ENCODE measurements around the gene GXYLT1. TPM values are rescaled to one million over a fixed set of nuclear protein-coding genes. Genes with fewer than 3 reads are reported as not detected.
A peak's percentile ranks its signal among the peaks of the same experiment; 100 is the strongest.

Gene GXYLT1
- polyA plus RNA-seq, 4 donors: 1.8 to 12.7 (median 2.6) TPM

GRCh38 chr12:42182394-42182793 is 37.7 kb upstream of the GXYLT1 start:
- Histone ChIP-seq H3K27me3 (ENCODE audit: control insufficient read depth in 3 of 3, insufficient read depth in 3 of 3, low read length in 3 of 3) (no peaks in the 10 kb centered on the region), H3K36me3 (ENCODE audit: control insufficient read depth in 3 of 3, insufficient read depth in 2 of 3, low read depth in 1 of 3, low read length in 3 of 3) (peaks cover 0 to 18% (median under 1%) of the 10 kb centered on the region in 3 donors), H3K4me3 (ENCODE audit: low read depth in 1 of 3, low read length in 3 of 3) (no peak overlapping the region), H3K9me3 (ENCODE audit: control insufficient read depth in 2 of 2, insufficient read depth in 1 of 2, low read depth in 1 of 2, low read length in 1 of 2) (no peaks in the 10 kb centered on the region), H3K4me1 (ENCODE audit: control insufficient read depth in 3 of 3, insufficient read depth in 2 of 3, low read depth in 1 of 3, low read length in 2 of 3) (no peaks in the 10 kb centered on the region), H3K27ac (ENCODE audit: low read depth in 1 of 3, low read length in 2 of 3) (no peak overlapping the region)
- FAIRE-seq (no peak), DNase-seq (no peak)
- WGBS, 3 donors: 60 to 68% (median 65%) methylated on average over 2 of the region's 2 CpGs

GRCh38 chr12:42180990-42181596 is 36.4 kb upstream of the GXYLT1 start:
- H3K36me3 ChIP-seq (ENCODE audit: control insufficient read depth in 3 of 3, insufficient read depth in 2 of 3, low read depth in 1 of 3, low read length in 3 of 3): peaks cover 0 to 15% (median 3%) of the 10 kb centered on the region in 3 donors
- H3K27me3 ChIP-seq (ENCODE audit: control insufficient read depth in 3 of 3, insufficient read depth in 3 of 3, low read length in 3 of 3): no peaks in the 10 kb centered on the region
- DNase-seq (peak in 1 of 2 donors; percentile 19), FAIRE-seq (no peak)
- no peaks in the 10 kb centered on the region for H3K9me3 ChIP-seq (ENCODE audit: control insufficient read depth in 2 of 2, insufficient read depth in 1 of 2, low read depth in 1 of 2, low read length in 1 of 2)
- no peak overlapping the region for H3K4me3 ChIP-seq (ENCODE audit: low read depth in 1 of 3, low read length in 3 of 3)
- no peak overlapping the region for H3K27ac ChIP-seq (ENCODE audit: low read depth in 1 of 3, low read length in 2 of 3)
- WGBS, 3 donors: 77 to 83% (median 80%) methylated on average over 2 of the region's 2 CpGs
- no peaks in the 10 kb centered on the region for H3K4me1 ChIP-seq (ENCODE audit: control insufficient read depth in 3 of 3, insufficient read depth in 2 of 3, low read depth in 1 of 3, low read length in 2 of 3)

- Histone ChIP-seq H3K27ac (ENCODE audit: low read depth in 1 of 3, low read length in 2 of 3) (no peak overlapping the region), H3K27me3 (ENCODE audit: control insufficient read depth in 3 of 3, insufficient read depth in 3 of 3, low read length in 3 of 3) (no peaks in the 10 kb centered on the region), H3K36me3 (ENCODE audit: control insufficient read depth in 3 of 3, insufficient read depth in 2 of 3, low read depth in 1 of 3, low read length in 3 of 3) (peaks cover 0 to 9% (median 3%) of the 10 kb centered on the region in 3 donors), H3K4me1 (ENCODE audit: control insufficient read depth in 3 of 3, insufficient read depth in 2 of 3, low read depth in 1 of 3, low read length in 2 of 3) (no peaks in the 10 kb centered on the region), H3K9me3 (ENCODE audit: control insufficient read depth in 2 of 2, insufficient read depth in 1 of 2, low read depth in 1 of 2, low read length in 1 of 2) (no peaks in the 10 kb centered on the region), H3K4me3 (ENCODE audit: low read depth in 1 of 3, low read length in 3 of 3) (no peak overlapping the region)
- DNase-seq: no peak
- FAIRE-seq: no peak
- 94 to 96% (median 96%) methylated on average over 2 of the region's 2 CpGs for WGBS, 3 donors
Measured at GRCh38 chr12:42178101-42178500, 33.4 kb upstream of the GXYLT1 start.

- FAIRE-seq (no peak), DNase-seq (no peak)
- Histone ChIP-seq H3K4me3 (ENCODE audit: low read depth in 1 of 3, low read length in 3 of 3) (no peak overlapping the region), H3K36me3 (ENCODE audit: control insufficient read depth in 3 of 3, insufficient read depth in 2 of 3, low read depth in 1 of 3, low read length in 3 of 3) (peaks cover 0 to 18% (median 7%) of the 10 kb centered on the region in 3 donors), H3K27me3 (ENCODE audit: control insufficient read depth in 3 of 3, insufficient read depth in 3 of 3, low read length in 3 of 3) (no peaks in the 10 kb centered on the region), H3K9me3 (ENCODE audit: control insufficient read depth in 2 of 2, insufficient read depth in 1 of 2, low read depth in 1 of 2, low read length in 1 of 2) (no peaks in the 10 kb centered on the region), H3K27ac (ENCODE audit: low read depth in 1 of 3, low read length in 2 of 3) (no peak overlapping the region), H3K4me1 (ENCODE audit: control insufficient read depth in 3 of 3, insufficient read depth in 2 of 3, low read depth in 1 of 3, low read length in 2 of 3) (no peaks in the 10 kb centered on the region)
- 96 to 100% (median 97%) methylated on average over 1 of the region's 1 CpG for WGBS, 3 donors
Measured at GRCh38 chr12:42174978-42175377, 30.3 kb upstream of the GXYLT1 start.

- DNase-seq (no peak), FAIRE-seq (no peak)
- no peaks in the 10 kb centered on the region for H3K4me1 ChIP-seq (ENCODE audit: control insufficient read depth in 3 of 3, insufficient read depth in 2 of 3, low read depth in 1 of 3, low read length in 2 of 3)
- peaks cover 0 to 15% (median 7%) of the 10 kb centered on the region in 3 donors for H3K36me3 ChIP-seq (ENCODE audit: control insufficient read depth in 3 of 3, insufficient read depth in 2 of 3, low read depth in 1 of 3, low read length in 3 of 3)
- no peaks in the 10 kb centered on the region for H3K9me3 ChIP-seq (ENCODE audit: control insufficient read depth in 2 of 2, insufficient read depth in 1 of 2, low read depth in 1 of 2, low read length in 1 of 2)
- no peak overlapping the region for H3K4me3 ChIP-seq (ENCODE audit: low read depth in 1 of 3, low read length in 3 of 3)
- H3K27me3 ChIP-seq (ENCODE audit: control insufficient read depth in 3 of 3, insufficient read depth in 3 of 3, low read length in 3 of 3): no peaks in the 10 kb centered on the region
- H3K27ac ChIP-seq (ENCODE audit: low read depth in 1 of 3, low read length in 2 of 3): no peak overlapping the region
Measured at GRCh38 chr12:42173961-42174521, 29.4 kb upstream of the GXYLT1 start.

GRCh38 chr12:42172441-42173210 is 28.0 kb upstream of the GXYLT1 start:
- H3K36me3 ChIP-seq (ENCODE audit: control insufficient read depth in 3 of 3, insufficient read depth in 2 of 3, low read depth in 1 of 3, low read length in 3 of 3): peaks cover 0 to 13% (median 7%) of the 10 kb centered on the region in 3 donors
- H3K9me3 ChIP-seq (ENCODE audit: control insufficient read depth in 2 of 2, insufficient read depth in 1 of 2, low read depth in 1 of 2, low read length in 1 of 2): no peaks in the 10 kb centered on the region
- no peak overlapping the region for H3K27ac ChIP-seq (ENCODE audit: low read depth in 1 of 3, low read length in 2 of 3)
- DNase-seq: no peak
- no peaks in the 10 kb centered on the region for H3K27me3 ChIP-seq (ENCODE audit: control insufficient read depth in 3 of 3, insufficient read depth in 3 of 3, low read length in 3 of 3)
- H3K4me1 ChIP-seq (ENCODE audit: control insufficient read depth in 3 of 3, insufficient read depth in 2 of 3, low read depth in 1 of 3, low read length in 2 of 3): no peaks in the 10 kb centered on the region
- H3K4me3 ChIP-seq (ENCODE audit: low read depth in 1 of 3, low read length in 3 of 3): no peak overlapping the region
- no peak for FAIRE-seq
- 94 to 99% (median 96%) methylated on average over 4 of the region's 4 CpGs for WGBS, 3 donors

- H3K9me3 ChIP-seq (ENCODE audit: control insufficient read depth in 2 of 2, insufficient read depth in 1 of 2, low read depth in 1 of 2, low read length in 1 of 2): no peaks in the 10 kb centered on the region
- H3K4me1 ChIP-seq (ENCODE audit: control insufficient read depth in 3 of 3, insufficient read depth in 2 of 3, low read depth in 1 of 3, low read length in 2 of 3): peaks cover 0 to 5% (median 2%) of the 10 kb centered on the region in 3 donors
- H3K4me3 ChIP-seq (ENCODE audit: low read depth in 1 of 3, low read length in 3 of 3): no peak overlapping the region
- WGBS, 3 donors: 92 to 98% (median 96%) methylated on average over 6 of the region's 6 CpGs
- FAIRE-seq (no peak), DNase-seq (no peak)
- H3K27ac ChIP-seq (ENCODE audit: low read depth in 1 of 3, low read length in 2 of 3): no peak overlapping the region
- H3K27me3 ChIP-seq (ENCODE audit: control insufficient read depth in 3 of 3, insufficient read depth in 3 of 3, low read length in 3 of 3): no peaks in the 10 kb centered on the region
- peaks cover 0 to 12% (median 5%) of the 10 kb centered on the region in 3 donors for H3K36me3 ChIP-seq (ENCODE audit: control insufficient read depth in 3 of 3, insufficient read depth in 2 of 3, low read depth in 1 of 3, low read length in 3 of 3)
Measured at GRCh38 chr12:42167711-42168110, 23.0 kb upstream of the GXYLT1 start.

- peaks cover 0 to 9% (median 0%) of the 10 kb centered on the region in 3 donors for H3K36me3 ChIP-seq (ENCODE audit: control insufficient read depth in 3 of 3, insufficient read depth in 2 of 3, low read depth in 1 of 3, low read length in 3 of 3)
- FAIRE-seq: no peak
- H3K4me1 ChIP-seq (ENCODE audit: control insufficient read depth in 3 of 3, insufficient read depth in 2 of 3, low read depth in 1 of 3, low read length in 2 of 3): peaks cover 0 to 8% (median 2%) of the 10 kb centered on the region in 3 donors
- H3K27me3 ChIP-seq (ENCODE audit: control insufficient read depth in 3 of 3, insufficient read depth in 3 of 3, low read length in 3 of 3): no peaks in the 10 kb centered on the region
- no peak for DNase-seq
- no peaks in the 10 kb centered on the region for H3K9me3 ChIP-seq (ENCODE audit: control insufficient read depth in 2 of 2, insufficient read depth in 1 of 2, low read depth in 1 of 2, low read length in 1 of 2)
- H3K27ac ChIP-seq (ENCODE audit: low read depth in 1 of 3, low read length in 2 of 3): no peak overlapping the region
- H3K4me3 ChIP-seq (ENCODE audit: low read depth in 1 of 3, low read length in 3 of 3): no peak overlapping the region
Measured at GRCh38 chr12:42166501-42166900, 21.8 kb upstream of the GXYLT1 start.
